Endothelial cell of umbilical vein (primary cell): Measurements from ENCODE around the gene TMEM209.

Experiments
- EZH2 ChIP-seq: IDR thresholded peaks from 2 replicates; pipeline ENCODE4 v1.6.1; 2012; ENCODE audit warnings: borderline replicate concordance, low read depth, mild to moderate bottlenecking, moderate library complexity, low read length, inconsistent platforms; ENCODE audit not compliant: severe bottlenecking
- POLR2AphosphoS5 ChIP-seq: IDR thresholded peaks from 2 replicates; pipeline ENCODE4 v1.6.1; 2012; ENCODE audit warnings: low read depth, mild to moderate bottlenecking, control low read depth, low read length, moderate library complexity; ENCODE audit not compliant: insufficient read depth

GRCh38 chr7:130150587-130150986 lies 54.6 kb downstream of the TMEM209 start:
- TF ChIP-seq EZH2 (no peak), POLR2AphosphoS5 (no peak)
